Progenitor cell of endocrine pancreas (in vitro differentiated cells): ENCODE results near the gene TGFA. TPM values are rescaled to one million over a fixed set of nuclear protein-coding genes. Genes with fewer than 3 reads are reported as not detected.

Experiments used
- DNase-seq: peaks from one replicate; pipeline ENCODE4 v3.0.0; 2021; ENCODE audit warnings: low spot score; ENCODE audit not compliant: unreplicated experiment
- H3K27ac Mint-ChIP-seq: 2 replicates; pipeline ENCODE4 v1.8.0; 2021; ENCODE audit warnings: mild to moderate bottlenecking, moderate library complexity, mixed read lengths
- H3K27me3 Mint-ChIP-seq: 2 replicates; pipeline ENCODE4 v1.8.0; 2021; ENCODE audit warnings: mixed read lengths
- H3K36me3 Mint-ChIP-seq: 2 replicates; pipeline ENCODE4 v1.8.0; 2022; ENCODE audit warnings: mixed read lengths; ENCODE audit not compliant: insufficient read depth
- H3K4me1 Mint-ChIP-seq: 2 replicates; pipeline ENCODE4 v1.8.0; 2021; ENCODE audit warnings: low read depth, mixed read lengths
- H3K4me3 Mint-ChIP-seq: 2 replicates; pipeline ENCODE4 v1.8.0; 2021; ENCODE audit warnings: low read depth, mild to moderate bottlenecking, moderate library complexity, mixed read lengths
- H3K9me3 Mint-ChIP-seq: 2 replicates; pipeline ENCODE4 v1.8.0; 2021; ENCODE audit warnings: low read depth, mixed read lengths
- total RNA-seq: library from RNA; stranded (reverse); gene quantifications from 2 replicates; pipeline ENCODE4 v1.2.1, GENCODE V29; 2021
- TF ChIP-seq, protein P1 (sequence below): fragments of 200-600 bp; sonication (generic); IDR thresholded peaks from one replicate; pipeline ENCODE4 v1.5.0; 2021; ENCODE audit warnings: antibody characterized with exemption, mild to moderate bottlenecking; ENCODE audit not compliant: unreplicated experiment

The TGFA gene
- total RNA-seq, 1 donor from 2014 or later, result 3.0 TPM

DNA sequence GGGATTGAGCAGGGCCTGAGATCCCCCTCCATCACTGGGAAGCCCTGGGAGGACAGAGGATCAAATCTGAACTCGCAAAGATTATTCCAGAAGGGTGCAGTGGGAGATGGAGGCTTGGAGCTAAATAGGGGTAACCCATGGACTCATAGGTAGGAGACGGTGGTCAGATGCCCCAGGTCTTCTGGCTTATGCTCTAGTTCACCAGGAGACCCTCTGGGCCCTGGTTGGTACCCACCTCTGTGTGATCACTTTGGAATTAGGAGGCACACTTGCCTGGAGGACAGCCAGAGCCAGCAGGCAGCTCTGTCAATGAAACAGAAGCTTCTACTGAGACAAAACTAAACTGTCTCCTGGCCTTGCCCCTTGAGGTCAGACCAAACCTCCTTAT is 110.6 kb downstream of the TGFA start:
- TF ChIP-seq, protein P1, sequence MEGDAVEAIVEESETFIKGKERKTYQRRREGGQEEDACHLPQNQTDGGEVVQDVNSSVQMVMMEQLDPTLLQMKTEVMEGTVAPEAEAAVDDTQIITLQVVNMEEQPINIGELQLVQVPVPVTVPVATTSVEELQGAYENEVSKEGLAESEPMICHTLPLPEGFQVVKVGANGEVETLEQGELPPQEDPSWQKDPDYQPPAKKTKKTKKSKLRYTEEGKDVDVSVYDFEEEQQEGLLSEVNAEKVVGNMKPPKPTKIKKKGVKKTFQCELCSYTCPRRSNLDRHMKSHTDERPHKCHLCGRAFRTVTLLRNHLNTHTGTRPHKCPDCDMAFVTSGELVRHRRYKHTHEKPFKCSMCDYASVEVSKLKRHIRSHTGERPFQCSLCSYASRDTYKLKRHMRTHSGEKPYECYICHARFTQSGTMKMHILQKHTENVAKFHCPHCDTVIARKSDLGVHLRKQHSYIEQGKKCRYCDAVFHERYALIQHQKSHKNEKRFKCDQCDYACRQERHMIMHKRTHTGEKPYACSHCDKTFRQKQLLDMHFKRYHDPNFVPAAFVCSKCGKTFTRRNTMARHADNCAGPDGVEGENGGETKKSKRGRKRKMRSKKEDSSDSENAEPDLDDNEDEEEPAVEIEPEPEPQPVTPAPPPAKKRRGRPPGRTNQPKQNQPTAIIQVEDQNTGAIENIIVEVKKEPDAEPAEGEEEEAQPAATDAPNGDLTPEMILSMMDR, result no peak
- Mint-ChIP-seq H3K4me3 (no peak overlapping the region), H3K27me3 (no peaks in the 10 kb centered on the region), H3K36me3 (no peaks in the 10 kb centered on the region), H3K27ac (no peak overlapping the region), H3K4me1 (no peaks in the 10 kb centered on the region), H3K9me3 (no peaks in the 10 kb centered on the region)
- no peak for DNase-seq

DNA sequence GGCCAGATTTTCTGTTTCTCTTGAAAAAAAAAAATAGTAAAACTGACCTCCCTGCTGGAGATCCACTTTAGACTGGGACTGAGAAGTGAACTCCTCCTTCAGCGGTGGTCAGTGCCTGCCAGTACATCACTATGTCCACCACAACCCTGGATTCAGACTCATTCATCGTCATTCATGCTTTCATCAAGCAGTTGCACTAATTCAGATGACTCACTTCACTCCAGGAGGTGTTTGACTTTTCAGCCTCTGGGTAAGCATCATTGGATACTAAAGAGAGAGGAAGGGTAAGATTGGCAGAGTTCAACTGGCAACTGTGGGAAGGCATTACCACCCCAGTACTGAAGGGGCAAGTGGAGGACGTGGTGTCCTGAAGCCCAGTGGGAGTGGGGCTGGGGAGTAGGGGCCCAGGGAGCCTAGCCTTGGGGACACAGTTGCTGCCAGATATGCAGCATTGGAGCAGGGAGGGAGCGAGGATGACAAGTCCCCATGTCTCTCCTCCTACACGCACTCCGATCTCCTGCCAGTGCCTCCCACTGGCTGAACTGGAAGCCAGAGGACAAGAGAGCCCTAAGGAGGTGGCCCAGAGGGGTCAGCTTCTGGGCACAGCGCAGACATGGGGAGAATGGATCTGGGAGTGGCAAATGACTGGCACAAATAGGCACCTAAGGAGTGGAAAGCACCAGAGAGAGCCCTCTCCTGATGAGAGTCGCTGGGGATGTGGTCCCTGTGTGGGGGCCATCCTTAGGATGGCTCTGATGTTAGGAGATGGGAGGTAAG is 111.1 kb downstream of the TGFA start:
- Mint-ChIP-seq H3K9me3 (no peaks in the 10 kb centered on the region), H3K27me3 (no peaks in the 10 kb centered on the region)

GRCh38 chr2:70440621-70441020 is 113.0 kb downstream of the TGFA start:
- TF ChIP-seq, protein P1, result no peak
- no peak overlapping the region for H3K27ac Mint-ChIP-seq
- no peaks in the 10 kb centered on the region for H3K9me3 Mint-ChIP-seq
- H3K4me3 Mint-ChIP-seq, result no peak overlapping the region
- peaks cover 3% of the 10 kb centered on the region for H3K27me3 Mint-ChIP-seq
- no peak for DNase-seq
- H3K36me3 Mint-ChIP-seq, result no peaks in the 10 kb centered on the region
- no peaks in the 10 kb centered on the region for H3K4me1 Mint-ChIP-seq

More for the DNA sequence above, 111.1 kb downstream of the TGFA start:
- H3K4me3 Mint-ChIP-seq, result no peak overlapping the region
- TF ChIP-seq, protein P1, result no peak
- no peak overlapping the region for H3K27ac Mint-ChIP-seq
- no peak for DNase-seq
- H3K36me3 Mint-ChIP-seq, result no peaks in the 10 kb centered on the region
- no peaks in the 10 kb centered on the region for H3K4me1 Mint-ChIP-seq

DNA sequence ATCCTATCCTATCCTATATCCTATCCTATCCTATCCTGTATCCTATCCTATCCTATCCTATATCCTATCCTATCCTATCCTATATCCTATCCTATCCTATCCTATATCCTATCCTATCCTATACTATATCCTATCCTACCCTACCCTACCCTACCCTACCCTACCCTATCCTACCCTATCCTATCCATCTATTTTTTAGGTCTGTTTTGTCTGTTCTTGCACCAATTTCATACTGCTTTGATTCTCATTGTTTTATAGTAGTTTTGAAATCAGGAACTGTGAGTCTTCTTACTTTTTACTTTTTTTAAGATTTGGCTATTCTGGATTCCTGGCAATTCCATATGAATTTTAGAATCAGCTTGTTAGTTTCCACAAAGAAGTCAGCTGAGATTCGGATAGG is 118.5 kb downstream of the TGFA start:
- peaks cover 6% of the 10 kb centered on the region for H3K27me3 Mint-ChIP-seq
- peaks cover 4% of the 10 kb centered on the region for H3K9me3 Mint-ChIP-seq
- H3K4me3 Mint-ChIP-seq, result no peak overlapping the region
- no peaks in the 10 kb centered on the region for H3K36me3 Mint-ChIP-seq
- no peak overlapping the region for H3K27ac Mint-ChIP-seq
- DNase-seq, result no peak
- H3K4me1 Mint-ChIP-seq, result no peaks in the 10 kb centered on the region
- TF ChIP-seq, protein P1, result no peak

DNA sequence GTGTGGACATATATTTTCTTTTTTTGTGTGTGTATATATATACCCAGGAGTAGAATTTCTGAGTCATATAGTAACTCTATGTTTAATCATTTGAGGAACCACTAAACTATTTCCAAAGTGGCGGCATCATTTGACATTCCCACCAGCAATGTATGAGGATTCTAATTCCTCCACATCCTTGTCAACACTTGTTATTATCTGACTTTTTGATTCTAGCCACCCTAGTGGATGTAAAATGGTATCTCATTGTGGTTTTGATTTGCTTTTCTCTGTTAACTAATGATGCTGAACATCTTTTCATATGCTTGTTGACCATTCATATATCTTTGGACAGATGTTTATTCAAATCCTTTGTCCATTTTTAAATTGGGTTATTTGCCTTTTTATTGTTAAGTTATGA is 120.3 kb downstream of the TGFA start:
- TF ChIP-seq, protein P1, result no peak
- Mint-ChIP-seq H3K36me3 (no peaks in the 10 kb centered on the region), H3K27me3 (peaks cover 6% of the 10 kb centered on the region), H3K4me1 (no peaks in the 10 kb centered on the region), H3K27ac (no peak overlapping the region), H3K4me3 (no peak overlapping the region), H3K9me3 (peaks cover 4% of the 10 kb centered on the region)
- no peak for DNase-seq
